OCI-LY3 (cell line): ENCODE data around the gene IFNAR1.

ENCODE experiments used
- EZH2phosphoT487 ChIP-seq: fragments of 200-600 bp; shearing (Covaris generic); IDR thresholded peaks from 2 replicates; pipeline ENCODE4 v1.6.1; 2018; ENCODE audit warnings: antibody characterized with exemption, mixed run types, low read depth
- TF ChIP-seq, protein P1 (sequence below): fragments of 200-600, 300-600 bp; sonication (generic); IDR thresholded peaks from 2 replicates; pipeline ENCODE4 v1.5.1; 2014; ENCODE audit warnings: antibody characterized with exemption, low read length, low read depth

DNA sequence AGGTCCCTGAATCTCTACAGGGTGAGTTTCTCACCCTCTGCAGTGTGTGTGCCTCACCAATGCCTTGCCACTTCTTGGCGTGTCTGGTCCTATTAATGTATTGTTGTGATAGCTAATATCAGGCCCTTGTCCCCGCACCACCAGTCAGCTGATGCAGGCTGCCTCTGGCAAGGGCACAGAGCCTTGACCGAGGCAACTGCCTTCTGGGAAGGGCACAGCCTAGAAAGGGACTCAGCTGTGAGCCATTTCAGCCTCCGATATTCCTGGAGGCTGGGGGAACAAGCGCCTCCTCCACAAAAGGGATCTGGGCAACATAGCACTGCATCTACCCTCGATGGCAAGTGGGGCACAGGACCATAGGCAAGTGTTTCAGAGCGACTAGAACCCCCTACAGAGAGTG lies 31.6 kb upstream of the IFNAR1 start:
- TF ChIP-seq, protein P1, sequence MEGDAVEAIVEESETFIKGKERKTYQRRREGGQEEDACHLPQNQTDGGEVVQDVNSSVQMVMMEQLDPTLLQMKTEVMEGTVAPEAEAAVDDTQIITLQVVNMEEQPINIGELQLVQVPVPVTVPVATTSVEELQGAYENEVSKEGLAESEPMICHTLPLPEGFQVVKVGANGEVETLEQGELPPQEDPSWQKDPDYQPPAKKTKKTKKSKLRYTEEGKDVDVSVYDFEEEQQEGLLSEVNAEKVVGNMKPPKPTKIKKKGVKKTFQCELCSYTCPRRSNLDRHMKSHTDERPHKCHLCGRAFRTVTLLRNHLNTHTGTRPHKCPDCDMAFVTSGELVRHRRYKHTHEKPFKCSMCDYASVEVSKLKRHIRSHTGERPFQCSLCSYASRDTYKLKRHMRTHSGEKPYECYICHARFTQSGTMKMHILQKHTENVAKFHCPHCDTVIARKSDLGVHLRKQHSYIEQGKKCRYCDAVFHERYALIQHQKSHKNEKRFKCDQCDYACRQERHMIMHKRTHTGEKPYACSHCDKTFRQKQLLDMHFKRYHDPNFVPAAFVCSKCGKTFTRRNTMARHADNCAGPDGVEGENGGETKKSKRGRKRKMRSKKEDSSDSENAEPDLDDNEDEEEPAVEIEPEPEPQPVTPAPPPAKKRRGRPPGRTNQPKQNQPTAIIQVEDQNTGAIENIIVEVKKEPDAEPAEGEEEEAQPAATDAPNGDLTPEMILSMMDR = no peak
- TF ChIP-seq EZH2phosphoT487 = no peak
